IMR-90 (cell line): ENCODE measurements around the gene OR2M7. TPM values are rescaled to one million over a fixed set of nuclear protein-coding genes. Genes with fewer than 3 reads are reported as not detected.

Source experiments
- ATAC-seq: fragments of 200-7000 bp; cut with Tn5 transposase; 2 replicates; pipeline ENCODE4 v1.9.1; 2020; ENCODE audit warnings: low read depth, mild to moderate bottlenecking, moderate library complexity
- BruUV-seq: library from RNA; stranded (reverse); fragments of 400-500 nt; replicated peaks from 2 replicates; lab custom pipeline; 2021; lab: Mats Ljungman, UMichigan
- CTCF ChIA-PET: fragments of 300-600 bp; formaldehyde crosslinking; extraction: SDS; loops from one replicate; lab custom pipeline; 2021; ENCODE audit warnings: antibody characterized with exemption; lab: Yijun Ruan, JAX
- POLR2A ChIA-PET: fragments of 300-600 bp; sonication (Branson Sonifier 250); formaldehyde crosslinking; loops from one replicate; lab custom pipeline; 2022; ENCODE audit warnings: antibody characterized with exemption; ENCODE audit not compliant: unreplicated experiment; lab: Charles Lee
- DNase-seq: peaks from one replicate; pipeline ENCODE4 v3.0.0; 2013
- H2AFZ ChIP-seq: replicated peaks from 2 replicates; pipeline ENCODE3; 2013; ENCODE audit warnings: low read length, mild to moderate bottlenecking; ENCODE audit not compliant: poor library complexity
- H2AK5ac ChIP-seq: 2 replicates; pipeline ENCODE4 v1.6.1; 2013; ENCODE audit warnings: low read depth, low read length, inconsistent platforms
- H2AK9ac ChIP-seq: replicated peaks from 2 replicates; pipeline ENCODE3; 2013; ENCODE audit warnings: mild to moderate bottlenecking, low read depth, low read length, moderate library complexity; ENCODE audit not compliant: poor library complexity
- H2BK120ac ChIP-seq: 2 replicates; pipeline ENCODE4 v1.6.1; 2013; ENCODE audit warnings: low read depth, low read length, inconsistent platforms
- H2BK15ac ChIP-seq: 3 replicates; pipeline ENCODE4 v1.6.1; 2013; ENCODE audit warnings: low read depth, low read length, inconsistent platforms
- H2BK20ac ChIP-seq: 2 replicates; pipeline ENCODE4 v1.6.1; 2013; ENCODE audit warnings: low read depth, mild to moderate bottlenecking, inconsistent platforms, low read length, moderate library complexity
- H2BK5ac ChIP-seq: 2 replicates; pipeline ENCODE4 v1.6.1; 2013; ENCODE audit warnings: mild to moderate bottlenecking, low read depth, low read length, inconsistent platforms; ENCODE audit not compliant: poor library complexity, severe bottlenecking
- H3K14ac ChIP-seq: replicated peaks from 2 replicates; pipeline ENCODE4 v1.6.1; 2013; ENCODE audit warnings: low read depth, low read length, inconsistent platforms
- H3K18ac ChIP-seq: 2 replicates; pipeline ENCODE4 v1.6.1; 2013; ENCODE audit warnings: low read depth, low read length, control low read depth
- H3K23ac ChIP-seq: 2 replicates; pipeline ENCODE4 v1.6.1; 2013; ENCODE audit warnings: low read depth, low read length, inconsistent platforms
- H3K27ac ChIP-seq: 2 replicates; pipeline ENCODE4 v1.5.1; 2013; ENCODE audit warnings: mild to moderate bottlenecking, control low read depth, low read length; ENCODE audit not compliant: insufficient read depth
- H3K27me3 ChIP-seq: 2 replicates; pipeline ENCODE4 v1.6.1; 2013; ENCODE audit warnings: low read length; ENCODE audit not compliant: control insufficient read depth, insufficient read depth
- H3K36me3 ChIP-seq: 2 replicates; pipeline ENCODE4 v1.6.1; 2013; ENCODE audit warnings: low read length, mixed read lengths; ENCODE audit not compliant: control insufficient read depth, insufficient read depth
- H3K4ac ChIP-seq: 2 replicates; pipeline ENCODE4 v1.6.1; 2013; ENCODE audit warnings: low read depth, low read length, inconsistent platforms
- H3K4me1 ChIP-seq: 2 replicates; pipeline ENCODE4 v1.6.1; 2013; ENCODE audit warnings: low read length, mixed read lengths; ENCODE audit not compliant: control insufficient read depth, insufficient read depth
- H3K4me2 ChIP-seq: 2 replicates; pipeline ENCODE4 v1.6.1; 2013; ENCODE audit warnings: low read depth, mild to moderate bottlenecking, control low read depth, low read length, moderate library complexity
- H3K4me3 ChIP-seq: 2 replicates; pipeline ENCODE4 v1.5.1; 2013; ENCODE audit warnings: low read depth, mild to moderate bottlenecking, control low read depth, low read length, moderate library complexity; ENCODE audit not compliant: insufficient read depth
- H3K56ac ChIP-seq: 2 replicates; pipeline ENCODE4 v1.6.1; 2013; ENCODE audit warnings: low read length, inconsistent platforms; ENCODE audit not compliant: insufficient read depth; ENCODE audit errors: extremely low read depth
- H3K79me1 ChIP-seq, 2 experiments: 2 replicates each; pipeline ENCODE4 v1.6.1; 2013; ENCODE audit warnings: low read length in 2 of 2, inconsistent platforms in 1 of 2, low read depth in 1 of 2
- H3K9ac ChIP-seq: 2 replicates; pipeline ENCODE4 v1.6.1; 2013; ENCODE audit warnings: low read depth, low read length, control low read depth
- H3K9me1 ChIP-seq: 2 replicates; pipeline ENCODE4 v1.6.1; 2013; ENCODE audit warnings: low read length, inconsistent platforms; ENCODE audit not compliant: insufficient read depth
- H3K9me3 ChIP-seq: 2 replicates; pipeline ENCODE4 v1.6.1; 2013; ENCODE audit warnings: low read length; ENCODE audit not compliant: control insufficient read depth, insufficient read depth
- H4K20me1 ChIP-seq: 2 replicates; pipeline ENCODE4 v1.6.1; 2013; ENCODE audit warnings: low read length, inconsistent platforms; ENCODE audit not compliant: insufficient read depth
- H4K5ac ChIP-seq: 2 replicates; pipeline ENCODE4 v1.6.1; 2013; ENCODE audit warnings: mild to moderate bottlenecking, low read depth, low read length, control low read depth
- H4K8ac ChIP-seq, 2 experiments: 2 replicates each; pipeline ENCODE4 v1.6.1; 2013; ENCODE audit warnings: low read depth in 2 of 2, low read length in 2 of 2, control low read depth in 1 of 2, inconsistent platforms in 1 of 2
- H4K91ac ChIP-seq: 2 replicates; pipeline ENCODE4 v1.6.1; 2013; ENCODE audit warnings: low read depth, low read length, inconsistent platforms; ENCODE audit not compliant: insufficient read depth
- CHD1 ChIP-seq: IDR thresholded peaks from 2 replicates; pipeline ENCODE4 v1.6.1; 2012; ENCODE audit warnings: low read depth, low read length, improper control_type of control experiment
- CTCF ChIP-seq: conservative IDR thresholded peaks from 2 replicates; pipeline ENCODE4 v1.5.1; 2012; ENCODE audit warnings: mild to moderate bottlenecking, low read depth, low read length, improper control_type of control experiment
- ELK1 ChIP-seq: fragments of 150-350 bp; IDR thresholded peaks from 2 replicates; pipeline ENCODE4 v1.6.1; 2016; ENCODE audit warnings: low read depth, mild to moderate bottlenecking, low read length, moderate library complexity, borderline replicate concordance
- MAZ ChIP-seq: IDR thresholded peaks from 2 replicates; pipeline ENCODE4 v1.6.1; 2012; ENCODE audit warnings: low read depth, mild to moderate bottlenecking, low read length, improper control_type of control experiment, moderate library complexity, borderline replicate concordance
- RCOR1 ChIP-seq: IDR thresholded peaks from 2 replicates; pipeline ENCODE4 v1.6.1; 2012; ENCODE audit warnings: mild to moderate bottlenecking, low read length, improper control_type of control experiment; ENCODE audit not compliant: insufficient replicate concordance
- WGBS, 2 experiments: methylation state at CpG; one replicate each; pipeline versions ENCODE4 v1.1.5 to v1.1.7; 2013; ENCODE audit warnings: missing lambda C conversion rate in 2 of 2; ENCODE audit not compliant: insufficient read length in 1 of 2; ENCODE audit errors: extremely low coverage in 2 of 2; 5-methylcytosine and 5-hydroxymethylcytosine counted together
- dilution Hi-C: fragments of 300-500 bp; cut with HindIII; formaldehyde crosslinking; loops from one replicate; pipeline ENCODE4 v1.14.3; 2018; ENCODE audit warnings: low sequenced_read_pairs; ENCODE audit not compliant: unreplicated experiment
- in situ Hi-C: fragments of 300-500 bp; cut with MboI; formaldehyde crosslinking; loops from 3 replicates; pipeline ENCODE4 v1.14.3; 2019; ENCODE audit warnings: low sequenced_read_pairs, inconsistent platforms, mixed read lengths
- intact Hi-C: fragments of 100-400 bp; cut with micrococcal nuclease; formaldehyde crosslinking; loops from 2 replicates; pipeline ENCODE4 v1.10.0; 2022
- polyA plus RNA-seq, 3 experiments: library from polyadenylated mRNA; depleted of rRNA; stranded (reverse); fragments of >200 nt; gene quantifications; 2 replicates each; pipeline ENCODE4 v1.2.3, GENCODE V29; 2012; ENCODE audit warnings: low replicate concordance in 1 of 3
- total RNA-seq: library from RNA; depleted of rRNA; stranded (reverse); fragments of >200 nt; gene quantifications from 2 replicates; pipeline ENCODE4 v1.2.3, GENCODE V29; 2012; rRNA removed

OR2M7 gene
- total and polyA plus RNA-seq, 2 of the 4 experiments (the other 2 are of a cell fraction): not detected

- Histone ChIP-seq H3K36me3 (no peaks in the 10 kb centered on the region), H2AK9ac (no peak within 1 kb of the TSS), H4K91ac (no peak within 1 kb of the TSS), H3K18ac (no peak within 1 kb of the TSS), H3K27ac (no peak within 1 kb of the TSS), H2AFZ (no peak within 1 kb of the TSS), H3K4me3 (no peak within 1 kb of the TSS), H4K20me1 (no peaks in the 10 kb centered on the region), H3K14ac (no peak within 1 kb of the TSS), H3K9me1 (no peaks in the 10 kb centered on the region), H4K5ac (no peak within 1 kb of the TSS), H3K23ac (no peak within 1 kb of the TSS), H2BK15ac (no peak within 1 kb of the TSS), H3K79me1 (no peaks in the 10 kb centered on the region), H2AK5ac (no peak within 1 kb of the TSS), H4K8ac (no peak within 1 kb of the TSS), H2BK20ac (no peak within 1 kb of the TSS), H3K9ac (no peak within 1 kb of the TSS), H2BK120ac (no peak within 1 kb of the TSS), H3K9me3 (peaks cover 5% of the 10 kb centered on the region), H2BK5ac (no peak within 1 kb of the TSS), H3K4me1 (no peaks in the 10 kb centered on the region), H3K27me3 (no peaks in the 10 kb centered on the region), H3K4me2 (no peak within 1 kb of the TSS), H3K56ac (no peak within 1 kb of the TSS), H3K4ac (no peak within 1 kb of the TSS)
- in situ Hi-C loops (no loop called here), dilution Hi-C loops (no loop called here), intact Hi-C loops (no loop called here)
- ChIA-PET POLR2A (no interaction called here), CTCF (no interaction called here)
- TF ChIP-seq MAZ (no peak), CHD1 (no peak), CTCF (no peak), ELK1 (no peak), RCOR1 (no peak)
- ATAC-seq (no peak), DNase-seq (no peak)
- no CpG with 5 or more reads among the region's 1 CpG for WGBS, 2 experiments
- BruUV-seq: no TSS peak
Measured at GRCh38 chr1:248277876-248278275, 46.5 kb downstream of the OR2M7 start, which contains the start of gene OR2T33. Gene OR2T33 (minus strand): TSS chr1:248277976. CDS start chr1:248273814, 4,162 bp downstream.

Other genes with a start within 250 kb of the OR2M7 start
- gene OR2L13, start 229.4 kb downstream of the OR2M7 start, total RNA-seq: not detected in 2 replicates
- not detected in 2 replicates for gene OR2L13, start 229.4 kb downstream of the OR2M7 start, polyA plus RNA-seq (2012; rRNA removed)
- gene OR2M5, start 179.4 kb downstream of the OR2M7 start, total RNA-seq: not detected in 2 replicates
- gene OR2M5, start 179.4 kb downstream of the OR2M7 start, polyA plus RNA-seq (2012; rRNA removed): not detected in 2 replicates
- not detected in 2 replicates for gene OR2M2, start 149.7 kb downstream of the OR2M7 start, total RNA-seq
- not detected in 2 replicates for gene OR2M2, start 149.7 kb downstream of the OR2M7 start, polyA plus RNA-seq (2012; rRNA removed)
- gene OR2M3, start 127.3 kb downstream of the OR2M7 start, total RNA-seq: not detected in 2 replicates
- gene OR2M3, start 127.3 kb downstream of the OR2M7 start, polyA plus RNA-seq (2012; rRNA removed): not detected in 2 replicates
- gene OR2M4, start 93.2 kb downstream of the OR2M7 start, total RNA-seq: not detected in 2 replicates
- not detected in 2 replicates for gene OR2M4, start 93.2 kb downstream of the OR2M7 start, polyA plus RNA-seq (2012; rRNA removed)
- not detected in 2 replicates for gene OR2T33, start 46.6 kb downstream of the OR2M7 start, total RNA-seq
- not detected in 2 replicates for gene OR2T33, start 46.6 kb downstream of the OR2M7 start, polyA plus RNA-seq (2012; rRNA removed)
- gene OR2T12, start 21.1 kb downstream of the OR2M7 start, total RNA-seq: not detected in 2 replicates
- not detected in 2 replicates for gene OR2T12, start 21.1 kb downstream of the OR2M7 start, polyA plus RNA-seq (2012; rRNA removed)
- gene OR14C36, start 24.2 kb upstream of the OR2M7 start, total RNA-seq: not detected in 2 replicates
- not detected in 2 replicates for gene OR14C36, start 24.2 kb upstream of the OR2M7 start, polyA plus RNA-seq (2012; rRNA removed)
- not detected in 2 replicates for gene OR2T4, start 37.1 kb upstream of the OR2M7 start, total RNA-seq
- not detected in 2 replicates for gene OR2T4, start 37.1 kb upstream of the OR2M7 start, polyA plus RNA-seq (2012; rRNA removed)
- gene OR2T6, start 51.2 kb upstream of the OR2M7 start, total RNA-seq: not detected in 2 replicates
- not detected in 2 replicates for gene OR2T6, start 51.2 kb upstream of the OR2M7 start, polyA plus RNA-seq (2012; rRNA removed)
- gene OR2T1, start 78.5 kb upstream of the OR2M7 start, total RNA-seq: not detected in 2 replicates
- gene OR2T1, start 78.5 kb upstream of the OR2M7 start, polyA plus RNA-seq (2012; rRNA removed): not detected in 2 replicates
- gene OR2T2, start 121.1 kb upstream of the OR2M7 start, total RNA-seq: not detected in 2 replicates
- gene OR2T2, start 121.1 kb upstream of the OR2M7 start, polyA plus RNA-seq (2012; rRNA removed): not detected in 2 replicates
- gene OR2T3, start 148.8 kb upstream of the OR2M7 start, total RNA-seq: not detected in 2 replicates
- not detected in 2 replicates for gene OR2T3, start 148.8 kb upstream of the OR2M7 start, polyA plus RNA-seq (2012; rRNA removed)
- gene OR2T5, start 164.0 kb upstream of the OR2M7 start, total RNA-seq: not detected in 2 replicates
- not detected in 2 replicates for gene OR2T5, start 164.0 kb upstream of the OR2M7 start, polyA plus RNA-seq (2012; rRNA removed)
- not detected in 2 replicates for gene OR2G6, start 183.5 kb upstream of the OR2M7 start, total RNA-seq
- not detected in 2 replicates for gene OR2G6, start 183.5 kb upstream of the OR2M7 start, polyA plus RNA-seq (2012; rRNA removed)
- not detected in 2 replicates for gene OR2T29, start 238.2 kb upstream of the OR2M7 start, total RNA-seq
- gene OR2T29, start 238.2 kb upstream of the OR2M7 start, polyA plus RNA-seq (2012; rRNA removed): not detected in 2 replicates